Neural progenitor cell (in vitro differentiated cells): Measurements from ENCODE around the gene INCA1.

Source experiments
- CTCF ChIP-seq: fragments of 200-600 bp; sonication (generic); IDR thresholded peaks from 2 replicates; pipeline ENCODE4 v1.5.1; 2017; ENCODE audit warnings: antibody characterized with exemption, mild to moderate bottlenecking
- EZH2 ChIP-seq: fragments of 200-600 bp; sonication (generic); IDR thresholded peaks from 2 replicates; pipeline ENCODE4 v1.6.1; 2017; ENCODE audit warnings: antibody characterized with exemption, mild to moderate bottlenecking, moderate library complexity
- EZH2phosphoT487 ChIP-seq: fragments of 200-600 bp; sonication (generic); IDR thresholded peaks from 2 replicates; pipeline ENCODE4 v1.6.1; 2017; ENCODE audit warnings: antibody characterized with exemption

- TF ChIP-seq CTCF (no peak), EZH2 (no peak), EZH2phosphoT487 (no peak)
Observed at GRCh38 chr17:4986403-4986802, 10.9 kb downstream of the INCA1 start.
